ENCODE measurements around the gene PXK. TPM values are rescaled to one million over a fixed set of nuclear protein-coding genes. Genes with fewer than 3 reads are reported as not detected.

PXK gene
- total and polyA plus RNA-seq, 2 donors from 2014 or later: 21.6 to 24.8 TPM

GRCh38 chr3:58334506-58334884 is 1.8 kb downstream of the PXK start:
- TF ChIP-seq, protein P1, sequence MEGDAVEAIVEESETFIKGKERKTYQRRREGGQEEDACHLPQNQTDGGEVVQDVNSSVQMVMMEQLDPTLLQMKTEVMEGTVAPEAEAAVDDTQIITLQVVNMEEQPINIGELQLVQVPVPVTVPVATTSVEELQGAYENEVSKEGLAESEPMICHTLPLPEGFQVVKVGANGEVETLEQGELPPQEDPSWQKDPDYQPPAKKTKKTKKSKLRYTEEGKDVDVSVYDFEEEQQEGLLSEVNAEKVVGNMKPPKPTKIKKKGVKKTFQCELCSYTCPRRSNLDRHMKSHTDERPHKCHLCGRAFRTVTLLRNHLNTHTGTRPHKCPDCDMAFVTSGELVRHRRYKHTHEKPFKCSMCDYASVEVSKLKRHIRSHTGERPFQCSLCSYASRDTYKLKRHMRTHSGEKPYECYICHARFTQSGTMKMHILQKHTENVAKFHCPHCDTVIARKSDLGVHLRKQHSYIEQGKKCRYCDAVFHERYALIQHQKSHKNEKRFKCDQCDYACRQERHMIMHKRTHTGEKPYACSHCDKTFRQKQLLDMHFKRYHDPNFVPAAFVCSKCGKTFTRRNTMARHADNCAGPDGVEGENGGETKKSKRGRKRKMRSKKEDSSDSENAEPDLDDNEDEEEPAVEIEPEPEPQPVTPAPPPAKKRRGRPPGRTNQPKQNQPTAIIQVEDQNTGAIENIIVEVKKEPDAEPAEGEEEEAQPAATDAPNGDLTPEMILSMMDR (IDR thresholded peaks at IDR 0.05; ENCODE audit: borderline replicate concordance, extremely low read depth, insufficient read depth): no peak
- FAIRE-seq: no peak
- intact Hi-C loops (cut with DNase I): loop anchor here (10.0 kb wide), 1 partner anchor 80 kb away; no protein-coding TSS in a partner anchor
- H3K4me3 ChIP-seq (ENCODE audit: low read length in 3 of 3): peak overlapping the region in 2 of 3 donors; percentile 69 to 80
- DNase-seq: no peak
- H3K27me3 ChIP-seq (ENCODE audit: control insufficient read depth, insufficient read depth, low read length): no peaks in the 10 kb centered on the region
- H3K9ac ChIP-seq (ENCODE audit: low read length in 3 of 3): peak overlapping the region in 1 of 3 donors; percentile 78
- no peaks in the 10 kb centered on the region for H3K9me3 ChIP-seq (ENCODE audit: control insufficient read depth in 2 of 3, insufficient read depth in 1 of 3, low read length in 3 of 3)
- H3K27ac ChIP-seq (ENCODE audit: low read depth in 2 of 2, low read length in 2 of 2): peak overlapping the region in 1 of 2 donors; percentile 18
- H3K4me1 ChIP-seq (ENCODE audit: control insufficient read depth in 2 of 3, insufficient read depth in 2 of 3, low read depth in 1 of 3, low read length in 3 of 3): peaks cover 0 to 21% (median 9%) of the 10 kb centered on the region in 3 donors
- peaks cover 0 to 3% (median 0%) of the 10 kb centered on the region in 3 donors for H3K36me3 ChIP-seq (ENCODE audit: control insufficient read depth in 2 of 3, insufficient read depth in 3 of 3, low read length in 3 of 3)

DNA sequence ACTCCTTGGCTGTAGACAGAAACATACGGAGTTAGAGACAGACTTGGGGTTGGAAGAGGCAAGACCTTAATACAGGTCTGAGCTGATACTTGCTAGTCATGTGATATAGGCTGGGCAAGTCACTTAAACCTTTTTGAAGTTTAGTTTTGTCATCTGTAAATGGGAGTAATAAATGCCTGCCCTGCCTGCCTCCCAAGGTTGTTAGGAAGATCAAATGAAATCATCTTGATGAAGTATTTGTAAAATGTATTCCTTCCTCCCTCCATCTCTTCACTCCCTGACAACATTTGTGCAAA is 2.9 kb downstream of the PXK start:
- H3K27ac ChIP-seq (ENCODE audit: low read depth in 2 of 2, low read length in 2 of 2): peak overlapping the region in 1 of 2 donors; percentile 29
- TF ChIP-seq, protein P1 (IDR thresholded peaks at IDR 0.05; ENCODE audit: borderline replicate concordance, extremely low read depth, insufficient read depth): no peak
- FAIRE-seq (no peak), DNase-seq (no peak)
- H3K9ac ChIP-seq (ENCODE audit: low read length in 3 of 3): no peak overlapping the region
- peak overlapping the region in 1 of 3 donors; percentile 69 for H3K4me3 ChIP-seq (ENCODE audit: low read length in 3 of 3)
- no peaks in the 10 kb centered on the region for H3K9me3 ChIP-seq (ENCODE audit: control insufficient read depth in 2 of 3, insufficient read depth in 1 of 3, low read length in 3 of 3)
- peaks cover 0 to 3% (median 0%) of the 10 kb centered on the region in 3 donors for H3K36me3 ChIP-seq (ENCODE audit: control insufficient read depth in 2 of 3, insufficient read depth in 3 of 3, low read length in 3 of 3)
- peaks cover 0 to 21% (median 9%) of the 10 kb centered on the region in 3 donors for H3K4me1 ChIP-seq (ENCODE audit: control insufficient read depth in 2 of 3, insufficient read depth in 2 of 3, low read depth in 1 of 3, low read length in 3 of 3)
- intact Hi-C loops (cut with DNase I): loop anchor here (10.0 kb wide), 1 partner anchor 79 kb away; no protein-coding TSS in a partner anchor
- no peaks in the 10 kb centered on the region for H3K27me3 ChIP-seq (ENCODE audit: control insufficient read depth, insufficient read depth, low read length)

DNA sequence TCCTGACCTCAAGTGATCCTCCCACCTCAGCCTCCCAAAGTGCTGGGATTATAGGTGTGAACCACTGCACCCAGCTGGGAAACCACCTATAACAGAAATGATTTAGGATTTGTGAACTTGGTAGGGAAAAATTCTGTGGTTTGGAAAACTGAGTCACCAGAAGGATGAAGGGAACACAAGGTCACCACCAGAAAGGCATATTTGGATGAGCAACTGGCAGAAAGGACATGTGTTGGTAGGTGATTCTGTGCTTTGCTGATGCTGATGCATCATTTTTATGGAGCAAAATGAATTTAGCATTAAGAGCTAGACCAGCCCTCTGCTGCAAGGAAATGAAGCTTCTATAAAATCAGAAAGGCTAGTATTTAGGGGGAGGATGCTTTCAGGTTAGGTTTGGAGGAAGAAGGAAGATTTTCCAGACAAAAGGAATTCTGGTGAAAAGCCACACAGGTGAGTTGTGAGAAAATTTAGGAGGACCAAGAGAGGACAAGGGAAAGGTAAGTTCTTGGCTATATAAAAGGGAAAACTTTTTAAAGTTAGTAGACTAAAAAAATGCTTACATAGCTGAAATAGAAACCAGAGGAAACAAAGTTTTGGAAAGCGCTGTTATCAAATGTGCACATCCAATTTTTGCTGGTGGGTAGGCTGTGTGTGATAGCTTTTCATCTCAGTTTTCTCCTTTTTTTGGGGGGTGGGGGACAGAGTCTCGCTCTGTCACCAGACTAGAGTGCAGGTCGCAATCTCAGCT is 3.6 kb downstream of the PXK start:
- TF ChIP-seq, protein P1 (IDR thresholded peaks at IDR 0.05; ENCODE audit: borderline replicate concordance, extremely low read depth, insufficient read depth): no peak
- Histone ChIP-seq H3K9me3 (ENCODE audit: control insufficient read depth in 2 of 3, insufficient read depth in 1 of 3, low read length in 3 of 3) (no peaks in the 10 kb centered on the region), H3K4me1 (ENCODE audit: control insufficient read depth in 2 of 3, insufficient read depth in 2 of 3, low read depth in 1 of 3, low read length in 3 of 3) (peaks cover 0 to 18% (median 9%) of the 10 kb centered on the region in 3 donors), H3K36me3 (ENCODE audit: control insufficient read depth in 2 of 3, insufficient read depth in 3 of 3, low read length in 3 of 3) (peaks cover 0 to 3% (median 0%) of the 10 kb centered on the region in 3 donors), H3K27ac (ENCODE audit: low read depth in 2 of 2, low read length in 2 of 2) (no peak overlapping the region), H3K4me3 (ENCODE audit: low read length in 3 of 3) (no peak overlapping the region), H3K9ac (ENCODE audit: low read length in 3 of 3) (no peak overlapping the region), H3K27me3 (ENCODE audit: control insufficient read depth, insufficient read depth, low read length) (no peaks in the 10 kb centered on the region)
- intact Hi-C loops (cut with DNase I): loop anchor here (10.0 kb wide), 1 partner anchor 78 kb away; no protein-coding TSS in a partner anchor
- DNase-seq: no peak
- no peak for FAIRE-seq

Measured in kidney (tissue), 14 donors.